Skin of body (tissue), 2 donors: Measurements from ENCODE around the gene SFR1. TPM values are rescaled to one million over a fixed set of nuclear protein-coding genes. Genes with fewer than 3 reads are reported as not detected.
"Not testable (repeated sequence)": the region's sequence is repeated elsewhere in the genome, so short reads cannot be mapped to it uniquely, and the experiment has no call there.

Experiments used
- DNase-seq: peaks from one replicate; lab custom pipeline; 2025; lab: John Stamatoyannopoulos, UW
- total RNA-seq: library from RNA; depleted of rRNA; stranded (reverse); fragments of >200 nt; gene quantifications from one replicate; pipeline ENCODE4 v1.2.3, GENCODE V29; 2014

SFR1 gene
- total RNA-seq, 1 donor from 2014 or later: 5.6 TPM

DNA sequence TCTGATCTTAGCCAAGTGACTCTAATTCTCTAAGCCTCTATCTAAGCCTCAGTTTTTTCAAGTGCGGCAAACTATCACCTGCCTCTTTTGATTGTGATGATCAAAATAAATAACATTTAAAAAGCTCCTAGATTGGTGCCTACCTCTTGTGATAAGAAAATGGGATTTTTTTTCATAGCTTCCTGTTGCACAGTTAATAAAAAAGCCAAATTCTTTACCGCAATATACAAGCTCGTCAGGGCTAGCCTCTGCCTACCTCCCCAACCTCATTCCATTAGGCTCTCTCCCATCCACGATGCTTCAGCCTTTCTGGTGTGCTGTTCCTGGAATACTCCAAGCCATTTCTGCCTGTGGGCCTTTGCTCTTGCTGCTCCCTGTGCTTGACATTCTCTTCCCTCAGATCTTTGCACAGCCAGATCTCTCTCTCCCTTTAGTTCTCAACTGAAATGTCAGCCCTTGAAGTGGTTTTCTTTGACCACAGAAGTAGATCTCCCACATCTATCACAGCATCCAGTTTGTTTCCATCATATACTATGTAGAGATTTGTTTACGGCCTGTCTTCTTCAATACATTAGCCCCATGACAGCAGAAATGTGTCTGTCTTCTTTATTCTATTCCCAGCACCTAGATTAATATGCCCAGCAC is 48.8 kb downstream of the SFR1 start:
- no peak for DNase-seq

DNA sequence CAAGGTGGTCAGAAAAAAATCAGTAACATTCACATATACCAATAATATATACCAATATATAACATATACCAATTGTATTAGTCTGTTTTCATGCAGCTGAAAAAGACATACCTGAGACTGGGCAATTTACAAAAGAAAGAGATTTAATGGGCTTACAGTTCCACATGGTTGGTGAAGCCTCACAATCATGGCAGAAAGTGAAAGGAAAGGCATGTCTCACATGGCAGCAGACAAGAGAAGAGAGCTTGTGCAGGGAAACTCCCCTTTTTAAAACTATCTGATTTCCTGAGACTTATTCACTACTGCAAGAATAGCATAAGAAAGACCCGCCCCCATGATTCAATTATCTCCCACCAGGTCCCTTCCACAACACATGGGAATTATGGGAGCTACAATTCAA is 52.2 kb downstream of the SFR1 start:
- not testable (repeated sequence) for DNase-seq

Other genes starting within 250 kb of the SFR1 start
- 15.4 TPM for gene STN1, start 204.0 kb upstream of the SFR1 start, total RNA-seq
- 67.0 TPM for gene SLK, start 155.0 kb upstream of the SFR1 start, total RNA-seq
- gene COL17A1, start 36.3 kb upstream of the SFR1 start, total RNA-seq: 128 TPM
- 1.6 TPM for gene CFAP43, start 110.2 kb downstream of the SFR1 start, total RNA-seq
- gene GSTO1, start 132.7 kb downstream of the SFR1 start, total RNA-seq: 46.6 TPM
- gene GSTO2, start 147.0 kb downstream of the SFR1 start, total RNA-seq: 6.3 TPM
- 13.0 TPM for gene ITPRIP, start 216.3 kb downstream of the SFR1 start, total RNA-seq
- gene CFAP58, start 231.7 kb downstream of the SFR1 start, total RNA-seq: 0.39 TPM